BJ (cell line): ENCODE measurements around the gene CFAP161. TPM values are rescaled to one million over a fixed set of nuclear protein-coding genes. Genes with fewer than 3 reads are reported as not detected.

Experiments
- CTCF ChIA-PET: fragments of 350-600 bp; formaldehyde crosslinking; extraction: SDS; loops from one replicate; lab custom pipeline; 2021; ENCODE audit warnings: antibody characterized with exemption, inconsistent platforms; lab: Yijun Ruan, JAX
- POLR2A ChIA-PET: fragments of 300-600 bp; sonication (Branson Sonifier 250); formaldehyde crosslinking; extraction: SDS; loops from one replicate; lab custom pipeline; 2021; ENCODE audit warnings: antibody characterized with exemption; lab: Charles Lee
- DNase-seq: peaks from one replicate; pipeline ENCODE4 v3.0.0-alpha.2; 2011; ENCODE audit warnings: low read depth
- H3K27me3 ChIP-seq: 2 replicates; pipeline ENCODE4 v1.6.0; 2011; ENCODE audit warnings: low read length; ENCODE audit not compliant: control insufficient read depth, insufficient read depth
- H3K36me3 ChIP-seq: 2 replicates; pipeline ENCODE4 v1.5.1; 2011; ENCODE audit warnings: low read length; ENCODE audit not compliant: control insufficient read depth, insufficient read depth
- H3K4me3 ChIP-seq: 2 replicates; pipeline ENCODE4 v1.5.1; 2011; ENCODE audit warnings: low read depth, mild to moderate bottlenecking, control low read depth, low read length
- CTCF ChIP-seq: IDR thresholded peaks from 2 replicates; pipeline ENCODE4 v1.5.1; 2011; ENCODE audit warnings: low read depth, mild to moderate bottlenecking, control low read depth, inconsistent platforms, low read length, moderate library complexity; ENCODE audit not compliant: insufficient read depth
- polyA plus RNA-seq: library from polyadenylated mRNA; depleted of rRNA; stranded (reverse); fragments of >200 nt; gene quantifications from 2 replicates; pipeline ENCODE4 v1.2.3, GENCODE V29; 2011

Gene CFAP161
- polyA plus RNA-seq, 1 experiment = not detected

GRCh38 chr15:81165535-81165934 is 31.5 kb downstream of the CFAP161 start:
- no peaks in the 10 kb centered on the region for H3K36me3 ChIP-seq
- no peak for TF ChIP-seq CTCF
- no peak overlapping the region for H3K4me3 ChIP-seq
- ChIA-PET POLR2A (no interaction called here), CTCF (interaction anchor here (0.9 to 4.2 kb wide), 2 partner anchors 22 to 100 kb away, joined by 3 to 28 read pairs; no protein-coding TSS in a partner anchor)
- no peak for DNase-seq
- no peaks in the 10 kb centered on the region; the same call in 1 of the 2 replicates for H3K27me3 ChIP-seq

GRCh38 chr15:81166636-81167305 is 32.7 kb downstream of the CFAP161 start:
- H3K36me3 ChIP-seq = no peaks in the 10 kb centered on the region
- H3K4me3 ChIP-seq = no peak overlapping the region
- peaks cover under 1% of the 10 kb centered on the region for H3K27me3 ChIP-seq
- TF ChIP-seq CTCF = no peak
- DNase-seq = no peak
- ChIA-PET CTCF (no interaction called here), POLR2A (no interaction called here)

- TF ChIP-seq CTCF = no peak
- no peak overlapping the region for H3K4me3 ChIP-seq
- H3K36me3 ChIP-seq = no peaks in the 10 kb centered on the region
- ChIA-PET CTCF (interaction anchor here (0.6 to 4.2 kb wide), 4 partner anchors 22 to 191 kb away, joined by 3 to 18 read pairs (median 3); no protein-coding TSS in a partner anchor), POLR2A (no interaction called here)
- H3K27me3 ChIP-seq = peaks cover 2% of the 10 kb centered on the region
- no peak for DNase-seq
Measured at GRCh38 chr15:81168131-81168526, 34.1 kb downstream of the CFAP161 start.

- ChIA-PET POLR2A (no interaction called here), CTCF (interaction anchor here (0.9 to 4.2 kb wide), 5 partner anchors 9 to 191 kb away, joined by 3 to 18 read pairs (median 3); no protein-coding TSS in a partner anchor)
- Histone ChIP-seq H3K27me3 (peaks cover 2% of the 10 kb centered on the region), H3K36me3 (no peaks in the 10 kb centered on the region), H3K4me3 (no peak overlapping the region)
- no peak for TF ChIP-seq CTCF
- no peak for DNase-seq
Measured at GRCh38 chr15:81168644-81169043, 34.6 kb downstream of the CFAP161 start.

- no peak for TF ChIP-seq CTCF
- no peak overlapping the region for H3K4me3 ChIP-seq
- no peak for DNase-seq
- H3K36me3 ChIP-seq = no peaks in the 10 kb centered on the region
- POLR2A ChIA-PET = no interaction called here
- CTCF ChIA-PET = interaction anchor here (1.5 to 4.2 kb wide), 2 partner anchors 19 to 96 kb away, joined by 5 to 18 read pairs; no protein-coding TSS in a partner anchor
- peaks cover 2% of the 10 kb centered on the region for H3K27me3 ChIP-seq
Measured at GRCh38 chr15:81170511-81170910, 36.4 kb downstream of the CFAP161 start.
